ENCODE measurements around the gene MAD1L1. TPM values are rescaled to one million over a fixed set of nuclear protein-coding genes. Genes with fewer than 3 reads are reported as not detected.

MAD1L1 gene
- total and polyA plus RNA-seq, 4 donors: 12.8 to 20.7 (median 16.5) TPM

- Histone ChIP-seq H3K27ac (ENCODE audit: low read depth in 1 of 2, low read length in 2 of 2) (no peak overlapping the region), H3K4me3 (ENCODE audit: low read depth in 1 of 3, low read length in 3 of 3) (no peak overlapping the region), H3K4me1 (ENCODE audit: control insufficient read depth in 4 of 4, insufficient read depth in 4 of 4, low read length in 3 of 4) (no peaks in the 10 kb centered on the region), H3K27me3 (ENCODE audit: control insufficient read depth in 4 of 4, insufficient read depth in 4 of 4, low read length in 3 of 4) (no peaks in the 10 kb centered on the region), H3K36me3 (ENCODE audit: control insufficient read depth in 4 of 4, insufficient read depth in 3 of 4, low read depth in 1 of 4, low read length in 3 of 4) (peaks cover 3 to 10% (median 5%) of the 10 kb centered on the region in 4 donors), H3K9me3 (ENCODE audit: control insufficient read depth in 4 of 4, low read length in 3 of 4) (peaks cover 0 to 5% (median 3%) of the 10 kb centered on the region in 4 donors), H3K9ac (ENCODE audit: low read depth in 1 of 2, low read length in 2 of 2) (no peak overlapping the region)
- no peak for TF ChIP-seq GABPA (IDR thresholded peaks at IDR 0.05 in 1 of 2, conservative IDR thresholded peaks at IDR 0.05 in 1 of 2)
- no peak for TF ChIP-seq MAX (IDR thresholded peaks at IDR 0.05)
- no peak for TF ChIP-seq ATF3 (IDR thresholded peaks at IDR 0.05)
- no peak for TF ChIP-seq YY1 (IDR thresholded peaks at IDR 0.05)
- DNase-seq (ENCODE audit: low spot score): peak; percentile 16
- 97% methylated on average over 25 of the region's 25 CpGs for WGBS
These were observed 32.7 kb downstream of the MAD1L1 start for GRCh38 chr7:2199956-2200583.

GRCh38 chr7:2199528-2199927 lies 33.2 kb downstream of the MAD1L1 start:
- Histone ChIP-seq H3K27ac (ENCODE audit: low read depth in 1 of 2, low read length in 2 of 2) (no peak overlapping the region), H3K9ac (ENCODE audit: low read depth in 1 of 2, low read length in 2 of 2) (no peak overlapping the region), H3K27me3 (ENCODE audit: control insufficient read depth in 4 of 4, insufficient read depth in 4 of 4, low read length in 3 of 4) (no peaks in the 10 kb centered on the region), H3K4me1 (ENCODE audit: control insufficient read depth in 4 of 4, insufficient read depth in 4 of 4, low read length in 3 of 4) (no peaks in the 10 kb centered on the region), H3K9me3 (ENCODE audit: control insufficient read depth in 4 of 4, low read length in 3 of 4) (peaks cover 0 to 5% (median 3%) of the 10 kb centered on the region in 4 donors), H3K36me3 (ENCODE audit: control insufficient read depth in 4 of 4, insufficient read depth in 3 of 4, low read depth in 1 of 4, low read length in 3 of 4) (peaks cover 3 to 10% (median 5%) of the 10 kb centered on the region in 4 donors), H3K4me3 (ENCODE audit: low read depth in 1 of 3, low read length in 3 of 3) (no peak overlapping the region)
- TF ChIP-seq REST (IDR thresholded peaks at IDR 0.05) (no peak), RAD21 (IDR thresholded peaks at IDR 0.05) (no peak), TAF1 (conservative IDR thresholded peaks at IDR 0.05) (no peak), SP1 (IDR thresholded peaks at IDR 0.05) (no peak), RXRA (IDR thresholded peaks at IDR 0.05) (no peak), HNF4A (conservative IDR thresholded peaks at IDR 0.05) (no peak), FOXA2 (IDR thresholded peaks at IDR 0.05) (no peak), ZBTB33 (IDR thresholded peaks at IDR 0.05) (no peak), HNF4G (IDR thresholded peaks at IDR 0.05) (no peak), JUND (IDR thresholded peaks at IDR 0.05) (no peak), MAX (IDR thresholded peaks at IDR 0.05) (no peak), EGR1 (IDR thresholded peaks at IDR 0.05; ENCODE audit: low read depth in 2 of 2) (no peak), GABPA (IDR thresholded peaks at IDR 0.05 in 1 of 2, conservative IDR thresholded peaks at IDR 0.05 in 1 of 2) (no peak), ATF3 (IDR thresholded peaks at IDR 0.05) (no peak), FOXA1 (IDR thresholded peaks at IDR 0.05) (no peak), YY1 (IDR thresholded peaks at IDR 0.05) (no peak), CTCF (IDR thresholded peaks at IDR 0.05; ENCODE audit: low read depth, low read length, missing input control) (no peak), NR2F2 (IDR thresholded peaks at IDR 0.05) (no peak)
- WGBS: 97% methylated on average over 16 of the region's 16 CpGs
- peak; percentile 20 for DNase-seq (ENCODE audit: low spot score)
